SK-N-SH treated with all-trans-retinoic acid at 6 μM for 48 hours (cell line): Measurements from ENCODE around the gene CABYR.

ENCODE experiments used
- ATAC-seq: fragments of 200-7000 bp; cut with Tn5 transposase; 3 replicates; pipeline ENCODE4 v1.9.1; 2020; ENCODE audit warnings: mild to moderate bottlenecking, moderate library complexity
- ARNTL ChIP-seq: fragments of 450-650 bp; formaldehyde crosslinking; IDR thresholded peaks from 2 replicates; pipeline ENCODE4 v1.5.0; 2020; ENCODE audit warnings: low read depth, mild to moderate bottlenecking, moderate library complexity, borderline replicate concordance
- BACH2 ChIP-seq: fragments of 250-450 bp; sonication (Bioruptor Pico); IDR thresholded peaks from 2 replicates; pipeline ENCODE4 v1.9.0; 2021; ENCODE audit warnings: mild to moderate bottlenecking, borderline replicate concordance
- CREB5 ChIP-seq: fragments of 250-450 bp; sonication (Bioruptor Pico); IDR thresholded peaks from 2 replicates; pipeline ENCODE4 v1.5.1; 2020; ENCODE audit warnings: low read depth, mild to moderate bottlenecking, moderate library complexity
- CSDC2 ChIP-seq: fragments of 250-450 bp; sonication (Bioruptor Pico); IDR thresholded peaks from 2 replicates; pipeline ENCODE4 v1.5.0; 2020; ENCODE audit warnings: mild to moderate bottlenecking, moderate library complexity
- ESRRG ChIP-seq: fragments of 250-450 bp; sonication (Bioruptor Pico); IDR thresholded peaks from 2 replicates; pipeline ENCODE4 v1.6.1; 2021; ENCODE audit warnings: mild to moderate bottlenecking
- GLIS3 ChIP-seq: fragments of 250-450 bp; sonication (Bioruptor Pico); IDR thresholded peaks from 2 replicates; pipeline ENCODE4 v1.5.0; 2020; ENCODE audit warnings: mild to moderate bottlenecking, moderate library complexity
- ISL1 ChIP-seq: fragments of 250-450 bp; sonication (Bioruptor Pico); IDR thresholded peaks from 2 replicates; pipeline ENCODE4 v2.1.2; 2022; ENCODE audit warnings: mild to moderate bottlenecking, moderate library complexity
- OSR1 ChIP-seq: fragments of 250-450 bp; sonication (Bioruptor Pico); IDR thresholded peaks from 2 replicates; pipeline ENCODE4 v1.8.0; 2022; ENCODE audit warnings: moderate library complexity, mild to moderate bottlenecking, inconsistent platforms
- PATZ1 ChIP-seq: fragments of 250-450 bp; sonication (Bioruptor Pico); IDR thresholded peaks from 2 replicates; pipeline ENCODE4 v1.8.0; 2020; ENCODE audit warnings: mild to moderate bottlenecking, moderate library complexity, borderline replicate concordance
- PPARA ChIP-seq: fragments of 250-450 bp; sonication (Bioruptor Pico); IDR thresholded peaks from 2 replicates; pipeline ENCODE4 v1.5.0; 2020; ENCODE audit warnings: mild to moderate bottlenecking, borderline replicate concordance
- RARB ChIP-seq: fragments of 250-450 bp; sonication (Bioruptor Pico); IDR thresholded peaks from 2 replicates; pipeline ENCODE4 v1.8.0; 2021; ENCODE audit warnings: mild to moderate bottlenecking, moderate library complexity
- SNAI2 ChIP-seq: fragments of 250-450 bp; sonication (Bioruptor Pico); IDR thresholded peaks from 2 replicates; pipeline ENCODE4 v1.5.0; 2020; ENCODE audit warnings: mild to moderate bottlenecking, moderate library complexity
- TOX ChIP-seq: fragments of 250-450 bp; sonication (Bioruptor Pico); IDR thresholded peaks from 2 replicates; pipeline ENCODE4 v1.8.0; 2021; ENCODE audit warnings: mild to moderate bottlenecking, moderate library complexity, borderline replicate concordance
- TSHZ2 ChIP-seq: fragments of 250-450 bp; sonication (Bioruptor Pico); IDR thresholded peaks from 2 replicates; pipeline ENCODE4 v1.5.0; 2020; ENCODE audit warnings: mild to moderate bottlenecking, moderate library complexity
- ZC3H10 ChIP-seq: fragments of 250-450 bp; sonication (Bioruptor Pico); IDR thresholded peaks from 2 replicates; pipeline ENCODE4 v1.5.1; 2021; ENCODE audit warnings: mild to moderate bottlenecking, moderate library complexity
- ZFP3 ChIP-seq: fragments of 250-450 bp; sonication (Bioruptor Pico); IDR thresholded peaks from 2 replicates; pipeline ENCODE4 v1.5.0; 2020; ENCODE audit warnings: mild to moderate bottlenecking, moderate library complexity
- ZFP30 ChIP-seq: fragments of 450-650 bp; formaldehyde crosslinking; IDR thresholded peaks from 2 replicates; pipeline ENCODE4 v1.5.0; 2022; ENCODE audit warnings: mild to moderate bottlenecking, moderate library complexity
- ZNF565 ChIP-seq: fragments of 450-650 bp; formaldehyde crosslinking; conservative IDR thresholded peaks from 2 replicates; pipeline ENCODE4 v1.5.0; 2020; ENCODE audit warnings: low read depth, mild to moderate bottlenecking, moderate library complexity
- ZNF70 ChIP-seq: fragments of 450-650 bp; formaldehyde crosslinking; IDR thresholded peaks from 2 replicates; pipeline ENCODE4 v1.5.0; 2020; ENCODE audit warnings: mild to moderate bottlenecking, moderate library complexity
- TF ChIP-seq, protein P1 (sequence below): fragments of 250-450 bp; sonication (Bioruptor Pico); IDR thresholded peaks from 2 replicates; pipeline ENCODE4 v1.8.0; 2021; ENCODE audit warnings: low read depth, mild to moderate bottlenecking, moderate library complexity, borderline replicate concordance

Gene CABYR

GRCh38 chr18:24157855-24158254 lies 19.0 kb downstream of the CABYR start:
- ATAC-seq = no peak
- TF ChIP-seq ZFP30 (CRISPR knock-in tag) (no peak), RARB (CRISPR knock-in tag) (no peak), ARNTL (CRISPR knock-in tag) (no peak), TOX (CRISPR knock-in tag) (no peak), ZNF70 (CRISPR knock-in tag) (no peak), ISL1 (CRISPR knock-in tag) (no peak)
- TF ChIP-seq, protein P1, sequence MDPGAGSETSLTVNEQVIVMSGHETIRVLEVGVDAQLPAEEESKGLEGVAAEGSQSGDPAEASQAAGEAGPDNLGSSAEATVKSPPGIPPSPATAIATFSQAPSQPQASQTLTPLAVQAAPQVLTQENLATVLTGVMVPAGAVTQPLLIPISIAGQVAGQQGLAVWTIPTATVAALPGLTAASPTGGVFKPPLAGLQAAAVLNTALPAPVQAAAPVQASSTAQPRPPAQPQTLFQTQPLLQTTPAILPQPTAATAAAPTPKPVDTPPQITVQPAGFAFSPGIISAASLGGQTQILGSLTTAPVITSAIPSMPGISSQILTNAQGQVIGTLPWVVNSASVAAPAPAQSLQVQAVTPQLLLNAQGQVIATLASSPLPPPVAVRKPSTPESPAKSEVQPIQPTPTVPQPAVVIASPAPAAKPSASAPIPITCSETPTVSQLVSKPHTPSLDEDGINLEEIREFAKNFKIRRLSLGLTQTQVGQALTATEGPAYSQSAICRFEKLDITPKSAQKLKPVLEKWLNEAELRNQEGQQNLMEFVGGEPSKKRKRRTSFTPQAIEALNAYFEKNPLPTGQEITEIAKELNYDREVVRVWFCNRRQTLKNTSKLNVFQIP (CRISPR knock-in tag) = no peak

DNA sequence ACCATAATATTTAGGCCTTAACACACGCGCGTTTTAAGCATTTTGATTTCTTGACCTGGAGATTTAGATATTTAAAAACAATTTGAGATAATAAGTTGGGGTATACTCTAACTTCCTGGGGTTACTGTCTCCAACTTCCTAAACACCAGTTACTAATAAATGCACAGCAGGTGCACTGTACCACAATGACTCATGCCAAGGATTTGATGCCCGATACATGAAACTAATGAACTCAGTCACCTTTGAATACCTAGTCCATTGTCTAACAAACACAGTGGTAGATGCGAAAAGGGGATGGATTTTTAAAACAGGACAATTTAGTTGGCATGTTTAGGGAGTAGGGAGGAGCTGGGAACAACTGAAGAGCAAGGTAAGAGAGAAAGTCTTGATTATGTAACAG lies 21.2 kb downstream of the CABYR start:
- TF ChIP-seq PATZ1 (no peak), ZC3H10 (CRISPR knock-in tag) (no peak), ZFP30 (CRISPR knock-in tag) (no peak), TSHZ2 (CRISPR knock-in tag) (no peak), CREB5 (CRISPR knock-in tag) (no peak)
- TF ChIP-seq, all 23 proteins: peak for 0
- ATAC-seq = no peak

GRCh38 chr18:24161304-24161703 lies 22.4 kb downstream of the CABYR start:
- no peak for ATAC-seq
- no peak for TF ChIP-seq ZNF565 (CRISPR knock-in tag)
- no peak for TF ChIP-seq ARNTL (CRISPR knock-in tag)
- TF ChIP-seq ZC3H10 (CRISPR knock-in tag) = no peak
- TF ChIP-seq ZFP3 (CRISPR knock-in tag) = no peak
- TF ChIP-seq PATZ1 = no peak
- TF ChIP-seq CSDC2 (CRISPR knock-in tag) = no peak
- no peak for TF ChIP-seq SNAI2 (CRISPR knock-in tag)
- no peak for TF ChIP-seq ZFP30 (CRISPR knock-in tag)
- TF ChIP-seq ZNF70 (CRISPR knock-in tag) = no peak
- TF ChIP-seq CREB5 (CRISPR knock-in tag) = no peak
- TF ChIP-seq ESRRG = no peak
- TF ChIP-seq, protein P1 (CRISPR knock-in tag) = no peak
- TF ChIP-seq BACH2 (CRISPR knock-in tag) = no peak
- TF ChIP-seq PPARA (CRISPR knock-in tag) = no peak
- no peak for TF ChIP-seq RARB (CRISPR knock-in tag)
- TF ChIP-seq TOX (CRISPR knock-in tag) = no peak
- no peak for TF ChIP-seq GLIS3 (CRISPR knock-in tag)
- no peak for TF ChIP-seq OSR1 (CRISPR knock-in tag)
- TF ChIP-seq ISL1 (CRISPR knock-in tag) = no peak
- no peak for TF ChIP-seq TSHZ2 (CRISPR knock-in tag)
